NCI-H345 treated with DMSO at 0.1 percent for 48 hours (cell line): ENCODE data around the gene GOLGA3.
"Not testable (repeated sequence)": the region's sequence is repeated elsewhere in the genome, so short reads cannot be mapped to it uniquely, and the experiment has no call there.

Experiments used
- DNase-seq: peaks from one replicate; lab custom pipeline; 2025; ENCODE audit not compliant: unreplicated experiment; lab: John Stamatoyannopoulos, UW

Gene GOLGA3

DNA sequence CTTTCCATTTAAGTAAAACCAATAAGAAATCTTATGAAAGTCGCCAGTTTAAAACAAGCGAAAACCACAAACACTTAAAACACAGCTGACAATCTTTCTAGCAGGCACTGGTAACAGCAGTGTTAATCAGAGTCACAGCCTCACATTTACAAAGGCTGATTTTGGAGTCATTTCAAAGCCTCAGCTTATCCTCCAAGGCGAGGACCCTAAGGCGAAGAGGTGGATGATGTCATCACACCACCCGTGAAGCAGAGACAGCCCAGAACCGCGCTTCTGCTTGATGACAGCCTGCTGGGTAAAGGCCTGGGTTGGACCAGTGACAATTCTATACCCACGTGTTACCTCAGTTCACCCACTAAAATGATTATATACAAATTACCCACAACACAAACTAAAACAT, 10.1 kb downstream of the GOLGA3 start:
- DNase-seq, result no peak

DNA sequence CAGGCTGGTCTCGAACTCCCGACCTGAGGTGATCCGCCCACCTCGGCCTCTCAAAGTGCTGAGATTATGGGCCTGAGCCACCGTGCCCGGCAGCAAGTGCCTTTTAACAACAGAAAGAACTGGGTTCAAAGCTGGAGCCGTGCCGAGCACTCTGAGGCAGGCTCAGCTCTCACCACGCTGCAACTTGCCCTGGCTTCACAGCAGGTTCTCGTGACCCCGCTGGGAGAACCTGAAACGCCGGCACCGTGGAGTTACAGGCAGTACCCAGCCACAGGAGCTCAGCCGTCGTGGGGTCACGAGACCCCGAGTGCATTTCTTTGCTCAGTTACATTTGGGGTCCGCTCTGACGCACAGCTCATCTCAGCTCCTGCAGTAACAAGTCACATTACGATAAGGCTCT, 14.4 kb downstream of the GOLGA3 start:
- DNase-seq, result no peak

DNA sequence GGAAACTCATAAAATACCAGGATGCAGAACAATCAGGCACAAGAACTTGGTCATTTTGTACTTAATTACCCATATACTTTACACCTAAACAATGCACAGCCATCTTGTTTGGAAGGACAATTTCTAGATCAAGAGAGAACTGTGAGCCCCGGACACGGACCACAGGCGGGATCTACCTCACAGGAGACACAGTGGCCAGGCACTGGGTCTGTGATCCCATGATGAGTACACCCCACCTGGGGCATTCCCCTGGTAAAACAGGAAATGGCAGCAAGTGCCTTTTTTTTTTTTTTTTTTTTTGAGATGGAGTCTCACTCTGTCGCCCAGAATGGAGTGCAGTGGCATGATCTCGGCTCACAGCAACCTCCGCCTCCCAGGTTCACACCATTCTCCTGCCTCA, 15.2 kb downstream of the GOLGA3 start:
- no peak for DNase-seq

DNA sequence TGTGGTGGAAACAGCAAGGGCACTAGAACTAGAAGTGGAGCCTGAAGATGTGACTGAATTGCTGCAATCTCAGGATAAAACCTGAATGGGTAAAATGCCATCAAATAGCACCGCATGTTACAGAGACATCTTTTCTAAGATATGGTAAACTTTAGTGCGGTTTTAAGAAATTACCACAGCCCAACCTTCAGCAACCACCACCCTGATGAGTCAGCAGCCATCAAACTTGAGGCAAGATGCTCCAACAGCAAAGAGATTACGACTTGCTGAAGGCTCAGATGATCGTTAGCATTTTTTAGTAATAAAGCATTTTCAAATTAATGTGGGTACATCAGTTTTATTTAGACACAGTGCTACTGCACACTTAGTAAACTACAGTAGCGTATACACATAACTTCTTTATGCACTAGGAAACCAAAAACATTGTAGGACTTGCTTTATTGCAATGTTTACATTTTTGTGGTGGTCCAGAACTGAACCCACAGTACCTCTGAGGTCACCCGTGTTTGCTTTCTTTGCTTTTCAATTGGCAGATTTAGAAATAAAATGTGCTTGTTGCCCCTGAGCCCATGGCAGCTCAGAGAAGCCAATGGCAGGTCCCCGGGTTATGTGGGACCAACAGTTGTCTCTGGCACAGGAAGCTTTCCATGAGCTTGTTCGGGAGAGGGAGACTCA, 15.9 kb downstream of the GOLGA3 start:
- no peak for DNase-seq

DNA sequence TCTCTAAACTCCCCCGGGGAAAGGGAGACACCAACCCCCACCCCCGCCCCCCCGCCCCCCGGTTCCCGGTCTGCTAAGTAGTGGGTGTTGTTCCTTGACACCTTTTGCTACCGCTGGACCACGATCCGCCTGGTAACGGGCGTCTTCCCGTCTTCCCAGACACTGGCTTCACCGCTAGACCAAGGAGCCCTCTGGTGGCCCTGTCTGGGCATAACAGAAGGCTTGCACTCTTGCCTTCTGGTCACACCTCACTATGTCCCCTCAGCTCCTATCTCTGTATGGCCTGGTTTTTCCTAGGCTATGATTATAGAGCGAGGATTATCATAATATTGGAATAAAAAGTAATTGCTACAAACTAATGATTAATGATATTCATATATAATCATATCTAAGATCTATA, 19.3 kb downstream of the GOLGA3 start:
- not testable (repeated sequence) for DNase-seq

DNA sequence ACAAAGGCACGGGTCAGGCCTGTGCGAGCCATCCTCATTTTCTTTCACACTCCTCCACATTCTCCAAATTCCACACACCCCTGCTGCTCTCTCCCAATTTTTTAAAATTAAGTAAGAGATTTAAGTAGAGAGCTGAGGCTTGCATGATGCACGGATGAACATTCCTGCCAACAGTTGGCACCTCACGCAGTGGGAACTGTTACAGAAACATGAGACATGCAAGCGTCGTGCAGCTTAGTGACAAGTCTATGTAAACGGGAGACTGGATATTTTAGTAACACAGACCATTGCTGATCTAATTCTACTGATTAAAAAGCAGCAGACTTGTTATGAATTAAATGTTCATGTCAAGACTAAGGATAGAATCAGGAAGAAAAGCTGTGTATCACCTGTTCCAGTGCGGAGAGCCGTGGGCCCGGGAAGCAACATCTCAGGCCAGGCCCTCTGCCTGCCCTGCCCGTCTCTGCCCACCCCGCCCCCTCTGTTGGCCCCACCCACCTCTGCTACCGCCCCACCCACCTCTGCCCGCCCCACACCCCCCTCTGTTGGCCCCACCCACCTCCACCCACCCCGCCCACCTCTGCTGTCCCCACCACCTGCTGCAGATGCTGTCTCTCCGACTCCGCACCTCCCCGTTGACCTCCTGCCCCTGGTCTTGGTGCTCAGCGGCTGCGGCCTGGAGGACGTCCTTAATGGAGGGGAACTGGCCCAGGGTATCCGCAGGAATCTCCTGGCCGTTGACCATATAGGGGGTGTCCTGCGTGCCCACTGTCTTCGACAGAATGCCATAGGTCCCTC, 21.2 kb downstream of the GOLGA3 start:
- no peak for DNase-seq

DNA sequence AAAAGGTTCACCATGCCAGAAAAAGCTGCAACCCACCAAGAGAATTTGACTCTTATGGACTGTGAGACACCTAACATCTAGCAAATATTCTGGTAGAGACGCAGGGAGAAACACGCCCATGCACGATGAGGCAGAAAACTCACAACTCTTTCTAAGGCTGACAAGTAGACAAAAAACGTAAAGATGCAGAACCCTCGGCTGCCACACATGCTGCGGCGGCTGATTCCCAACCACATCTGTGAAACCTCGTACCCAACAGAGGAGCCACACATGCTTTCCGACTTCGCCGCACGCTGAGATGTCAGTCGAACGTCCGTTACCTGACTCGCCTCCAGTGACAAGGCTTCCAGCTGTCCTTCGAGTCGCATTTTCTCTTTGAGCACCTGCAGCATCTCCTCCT, 21.8 kb downstream of the GOLGA3 start:
- no peak for DNase-seq

DNA sequence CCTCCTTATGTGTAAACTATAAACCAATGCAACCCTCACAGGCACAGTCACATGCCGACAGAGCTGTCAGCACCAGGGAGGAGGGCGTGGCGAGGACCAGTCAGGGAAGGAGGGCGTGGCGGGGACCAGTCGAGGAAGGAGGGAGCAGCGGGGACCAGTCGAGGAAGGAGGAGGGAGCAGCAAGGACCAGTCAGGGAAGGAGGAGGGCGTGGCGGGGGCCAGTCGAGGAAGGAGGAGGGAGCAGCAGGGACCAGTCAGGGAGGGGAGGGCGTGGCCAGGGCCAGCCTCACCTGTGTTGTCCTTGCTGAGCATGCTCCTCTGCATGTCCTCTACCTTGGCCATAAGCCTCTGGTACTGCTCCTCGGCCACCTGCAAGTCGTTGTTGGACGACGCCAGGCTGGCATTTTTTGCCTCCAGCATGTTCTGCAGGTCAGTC, 24.2 kb downstream of the GOLGA3 start:
- DNase-seq, result no peak

DNA sequence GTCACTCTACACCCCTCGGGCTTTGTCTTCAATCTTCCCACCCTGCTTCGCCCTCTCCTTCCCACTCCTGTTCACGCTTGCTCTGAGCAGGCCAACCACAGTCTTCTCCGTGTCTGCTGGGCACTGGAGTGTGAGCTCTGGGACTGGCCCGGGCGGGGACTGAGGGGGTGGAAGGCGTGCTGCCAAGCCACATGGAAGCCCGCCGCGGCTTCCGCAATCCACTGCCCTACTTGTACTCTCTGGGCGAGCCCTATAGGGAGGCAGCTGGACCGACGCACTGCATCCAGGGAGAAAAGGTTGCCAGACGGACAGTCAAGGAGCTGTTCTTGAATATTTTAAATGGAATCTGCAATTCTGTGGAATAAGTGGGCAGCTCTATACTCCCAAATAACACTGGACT, 24.8 kb downstream of the GOLGA3 start:
- DNase-seq, result no peak

DNA sequence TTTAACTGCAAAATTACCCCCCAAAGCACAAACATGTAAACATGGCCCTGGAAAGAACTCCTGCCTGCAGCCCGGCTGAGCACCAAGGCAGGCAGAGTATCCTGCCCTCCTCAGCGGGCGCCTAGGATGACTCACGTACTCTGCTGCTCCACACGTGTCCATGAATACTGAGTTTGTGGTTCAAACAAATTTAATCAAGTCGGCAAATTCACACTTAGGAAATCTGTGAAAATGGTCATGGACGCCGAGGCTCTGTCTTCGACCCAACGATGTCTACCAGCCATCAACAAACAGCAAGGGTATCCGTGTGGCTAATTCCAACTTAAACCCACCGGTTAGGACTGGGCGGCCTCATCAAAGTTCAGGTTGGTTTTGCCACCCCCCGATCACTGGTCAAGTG, 25.5 kb downstream of the GOLGA3 start:
- no peak for DNase-seq

DNA sequence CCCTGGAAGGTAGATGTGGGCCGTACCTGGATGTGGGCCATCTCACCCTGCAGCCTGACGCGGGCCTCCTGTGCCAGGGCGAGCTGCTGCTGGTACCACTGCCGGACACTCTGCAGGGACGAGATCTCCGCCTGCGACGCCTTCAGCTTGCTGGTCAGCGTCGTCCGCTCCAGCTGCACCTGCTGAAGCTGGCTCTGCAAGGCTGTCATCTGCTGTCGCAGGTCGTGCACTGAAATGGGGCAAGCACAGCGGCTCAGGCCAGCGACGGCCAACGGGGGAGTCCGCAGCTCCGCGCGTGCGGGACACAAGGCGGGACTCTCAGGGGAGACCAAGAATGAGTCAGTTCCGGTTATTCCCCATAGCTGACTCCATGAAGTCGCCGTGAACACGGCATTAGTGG, 26.9 kb downstream of the GOLGA3 start:
- DNase-seq, result no peak

DNA sequence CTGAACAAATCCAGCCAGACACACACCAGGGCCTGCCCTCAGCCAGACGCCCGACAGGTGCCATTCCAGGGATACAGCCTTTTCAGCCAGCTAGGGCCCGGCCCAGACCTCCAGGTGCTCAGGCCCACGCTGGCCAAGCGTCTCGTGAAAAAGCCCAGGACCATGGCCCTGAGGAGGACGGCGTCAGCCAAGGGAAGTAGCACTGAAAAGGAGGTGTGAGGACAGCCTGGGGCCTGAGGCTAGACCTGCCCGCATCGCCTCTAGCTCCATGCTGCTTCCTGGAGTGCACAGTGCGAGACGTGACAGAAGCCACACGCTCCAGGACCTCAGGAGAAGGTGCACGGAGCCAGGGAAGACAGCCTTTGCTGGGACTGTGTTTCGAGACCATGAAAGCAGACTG, 29.8 kb downstream of the GOLGA3 start:
- DNase-seq, result no peak

DNA sequence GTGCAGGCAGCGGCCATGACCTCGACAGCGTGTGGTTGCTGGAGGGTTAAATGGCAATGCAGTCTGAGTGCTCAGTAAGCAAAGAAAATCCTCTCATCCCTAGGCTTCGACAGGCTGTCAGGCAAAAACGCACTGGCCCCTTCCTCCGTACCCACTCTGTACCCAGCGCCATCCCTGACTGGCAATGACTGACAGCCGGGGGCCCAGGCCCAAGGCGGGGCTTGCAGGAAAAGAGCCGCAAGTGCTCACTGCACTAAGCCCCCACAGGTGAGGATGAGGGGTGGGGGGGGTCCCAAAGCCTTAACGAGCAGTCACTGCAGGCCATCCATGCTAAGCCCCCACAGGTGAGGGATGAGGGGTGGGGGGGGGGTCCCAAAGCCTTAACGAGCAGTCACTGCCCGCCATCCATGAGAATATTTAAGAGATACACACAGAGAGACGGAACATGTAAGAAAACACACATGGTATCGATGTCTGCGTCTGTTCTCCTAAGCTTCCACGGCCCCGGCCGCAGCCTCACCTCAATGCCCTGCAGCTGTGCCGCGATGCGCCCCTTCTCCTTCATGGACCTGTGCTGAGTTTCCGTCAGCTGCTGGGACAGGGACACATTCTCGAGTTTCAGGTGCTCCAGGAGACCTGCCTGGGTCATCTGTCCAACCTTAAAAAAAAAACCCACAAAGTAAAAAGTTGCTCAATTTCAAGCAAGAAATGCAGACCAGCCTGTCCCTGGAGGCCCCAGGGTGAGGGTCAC, 30.7 kb downstream of the GOLGA3 start:
- no peak for DNase-seq

DNA sequence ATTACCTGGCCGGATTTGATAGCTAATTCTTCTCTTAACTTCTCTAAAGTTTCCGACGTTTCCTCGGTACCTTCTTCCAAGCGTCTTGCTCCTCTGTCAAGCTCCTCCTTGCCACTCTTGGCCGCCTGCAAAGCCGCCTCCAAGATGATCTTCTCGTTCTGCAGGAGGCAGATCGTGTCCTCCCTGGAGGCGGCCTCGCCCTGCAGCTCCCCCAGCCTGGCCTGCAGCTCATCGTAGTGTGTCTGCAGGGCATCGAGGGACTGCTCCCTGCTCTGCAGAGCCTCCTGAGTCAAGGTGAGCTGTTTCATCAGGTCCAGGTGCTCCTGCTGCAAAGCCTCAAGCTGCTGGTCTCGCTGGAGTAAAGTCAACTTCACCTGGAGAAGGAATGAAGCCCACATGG, 32.8 kb downstream of the GOLGA3 start:
- DNase-seq, result no peak

DNA sequence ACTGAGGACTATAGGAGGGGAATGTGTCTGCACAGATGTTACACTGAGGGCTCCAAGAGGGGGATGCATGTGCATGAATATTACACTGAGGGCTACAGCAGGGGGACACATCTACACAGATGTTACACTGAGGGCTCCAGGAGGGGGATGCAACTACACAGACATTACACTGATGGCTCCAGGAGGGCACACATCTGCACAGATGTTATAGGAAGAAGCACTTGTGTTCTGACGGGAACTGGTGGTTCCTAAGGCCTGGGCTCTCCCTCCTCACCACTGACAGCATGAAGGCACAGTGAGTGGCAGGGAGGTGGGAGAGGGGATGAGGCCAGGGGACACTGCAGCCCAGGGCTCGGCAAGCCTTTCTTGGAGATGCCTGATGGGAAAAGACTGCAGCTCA, 36.7 kb downstream of the GOLGA3 start:
- DNase-seq, result not testable (repeated sequence)

DNA sequence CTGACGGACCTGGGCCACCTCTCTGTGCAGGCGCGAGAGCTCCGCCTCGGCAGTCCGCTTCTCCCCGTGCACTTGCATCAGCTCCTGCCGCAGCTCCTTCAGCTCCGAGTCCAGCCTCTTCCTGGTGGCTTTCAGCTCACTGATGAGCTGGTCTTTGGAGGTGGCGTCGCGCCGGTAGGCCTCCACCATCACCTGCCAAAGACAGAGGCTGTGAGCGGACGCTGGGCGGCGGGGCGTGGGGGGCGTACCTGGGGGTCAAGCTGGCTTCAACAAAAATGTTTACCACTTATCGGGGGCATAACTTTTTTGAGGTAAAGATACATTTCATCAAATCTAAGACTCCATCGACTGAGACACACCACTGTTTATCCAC, 39.6 kb downstream of the GOLGA3 start:
- no peak for DNase-seq

DNA sequence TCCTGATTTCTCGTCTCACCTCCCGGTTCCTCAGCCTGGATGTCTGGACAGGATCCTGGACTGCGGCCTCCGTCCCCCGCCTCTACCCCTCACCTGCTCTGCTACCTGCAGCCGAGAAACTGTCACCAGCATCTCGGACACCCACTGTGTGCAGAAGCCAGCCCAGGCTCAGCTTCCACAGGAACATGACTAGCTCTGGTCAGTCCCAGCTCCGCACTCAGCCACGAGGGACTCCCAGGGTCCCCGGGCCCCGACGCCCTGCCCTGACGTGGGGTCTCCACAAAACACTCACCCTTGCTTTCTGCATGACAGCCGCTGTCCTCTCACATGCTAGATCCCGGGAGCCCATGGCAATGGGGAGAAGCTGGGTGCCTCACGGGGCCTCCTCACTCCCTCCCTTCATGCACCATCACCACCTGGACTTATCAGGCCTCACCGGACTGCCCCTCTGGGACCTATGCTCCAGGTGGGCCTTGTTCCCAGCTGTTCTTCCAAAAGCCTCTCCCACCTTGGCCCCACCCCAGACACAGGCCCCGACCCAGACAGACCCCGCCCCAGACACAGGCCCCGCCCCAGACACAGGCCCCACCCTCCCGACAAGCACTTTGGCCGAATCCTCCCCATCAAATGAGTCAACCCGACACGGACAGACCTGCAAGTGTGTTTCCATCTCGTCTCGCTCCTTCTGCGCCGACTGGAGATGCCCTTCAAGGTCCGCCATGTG, 40.1 kb downstream of the GOLGA3 start:
- no peak for DNase-seq

DNA sequence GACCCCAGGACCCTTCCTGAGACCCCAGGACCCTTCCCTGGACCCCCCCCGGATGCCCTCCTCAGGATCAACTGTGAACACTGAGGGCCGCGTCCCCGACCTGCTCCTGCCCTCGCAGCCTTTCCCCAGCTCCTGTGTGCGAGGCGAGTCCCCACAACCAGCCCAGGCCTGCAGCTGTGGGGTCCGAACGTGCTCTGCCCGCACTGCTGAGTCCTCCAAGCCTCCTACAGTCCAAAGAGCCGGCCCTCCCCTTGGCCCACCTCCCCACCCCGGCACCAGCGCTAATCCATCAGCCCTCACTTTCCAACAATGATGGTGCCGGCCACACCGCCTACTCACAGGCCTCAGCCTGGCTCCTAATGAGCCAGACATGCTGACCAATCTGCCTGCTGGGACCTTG, 40.8 kb downstream of the GOLGA3 start:
- DNase-seq, result no peak

DNA sequence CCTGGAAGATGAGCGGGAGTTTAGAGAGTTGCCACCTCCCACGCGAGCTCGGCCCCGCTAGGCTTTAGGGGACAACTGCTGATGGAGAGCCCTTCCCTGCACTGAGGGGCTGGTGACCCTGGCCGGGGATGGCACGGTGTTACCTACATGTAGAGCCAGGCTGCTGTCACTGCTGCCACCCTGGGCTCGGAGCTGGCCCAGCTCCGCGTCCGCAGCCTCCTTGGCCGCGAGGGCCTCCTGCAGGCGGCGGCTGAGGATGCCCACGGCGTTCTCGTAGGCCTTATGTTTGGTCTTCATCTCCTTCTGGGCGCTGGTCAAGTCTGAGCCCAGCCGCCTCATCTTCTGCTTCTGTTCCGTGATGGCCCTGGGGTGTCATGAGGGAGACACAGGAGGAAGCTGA, 42.5 kb downstream of the GOLGA3 start:
- DNase-seq, result no peak

DNA sequence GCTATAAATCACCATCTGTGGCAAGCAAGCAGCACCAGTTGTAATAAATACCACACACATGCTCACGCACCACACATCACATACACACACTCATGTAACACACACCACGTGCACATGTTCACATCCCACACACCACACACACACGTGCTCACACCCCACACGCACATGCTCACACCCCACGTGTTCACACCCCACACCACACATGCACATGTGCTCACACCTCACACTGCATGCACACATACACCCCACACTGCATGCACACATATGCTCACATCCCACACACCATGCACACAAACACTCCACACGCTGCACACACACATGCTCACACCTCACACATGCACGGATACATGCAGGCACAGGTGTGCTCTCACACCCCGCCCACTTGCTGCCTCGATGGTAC, 44.1 kb downstream of the GOLGA3 start:
- DNase-seq, result no peak

DNA sequence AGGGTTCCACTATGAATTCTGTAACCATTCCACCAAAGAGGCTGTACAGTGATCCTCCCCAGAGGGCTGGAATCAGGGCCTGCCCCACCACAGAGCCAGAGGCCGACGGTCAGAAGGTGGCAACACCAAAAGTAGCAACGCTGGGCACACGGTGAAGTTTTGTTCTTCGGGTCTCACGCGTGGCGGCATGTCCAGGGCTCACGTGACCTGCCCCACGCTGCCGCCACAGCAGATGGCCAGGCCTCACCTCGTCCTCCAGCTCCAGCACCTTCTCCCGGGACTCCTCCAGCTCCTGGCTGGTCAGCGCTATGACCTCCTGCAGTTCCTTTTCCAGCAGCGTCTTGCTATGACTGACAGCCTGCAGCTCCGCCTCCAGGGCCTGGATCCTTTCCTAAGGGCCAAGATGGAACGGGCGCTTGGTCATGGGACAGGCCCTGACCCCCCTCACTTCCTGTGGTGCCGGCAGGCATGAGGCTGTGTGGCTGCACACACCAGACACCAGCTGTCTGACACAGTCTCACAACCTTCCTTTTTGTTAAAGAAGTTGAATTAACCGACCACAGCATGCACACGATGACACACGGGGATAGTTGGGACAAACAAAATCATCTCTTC, 44.6 kb downstream of the GOLGA3 start:
- no peak for DNase-seq
